DMS79 treated with DMSO at 0.1 percent for 48 hours (cell line): Measurements from ENCODE around the gene CNTN2.

Experiments used
- DNase-seq: peaks from one replicate; lab custom pipeline; 2025; lab: John Stamatoyannopoulos, UW

The CNTN2 gene

DNA sequence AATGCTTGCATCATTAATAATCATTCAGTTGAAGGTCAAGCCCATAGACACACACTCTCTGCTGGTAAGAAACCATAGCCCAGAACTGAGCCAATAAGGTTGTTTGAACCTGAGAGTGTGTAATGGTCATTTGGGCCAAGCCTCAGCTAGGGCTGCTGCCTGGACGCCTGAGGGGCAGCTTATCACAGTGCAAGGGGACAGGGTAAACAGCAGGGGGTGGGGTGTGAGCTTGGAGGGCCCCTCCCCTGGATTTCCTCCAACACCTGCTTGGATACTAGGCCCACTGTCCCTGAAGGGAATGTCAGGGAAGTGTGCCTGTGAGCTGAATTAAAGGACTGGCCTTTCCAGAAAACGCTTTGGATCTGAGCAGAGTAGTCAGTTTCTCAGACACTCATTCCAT, 24.6 kb upstream of the CNTN2 start:
- DNase-seq: no peak

DNA sequence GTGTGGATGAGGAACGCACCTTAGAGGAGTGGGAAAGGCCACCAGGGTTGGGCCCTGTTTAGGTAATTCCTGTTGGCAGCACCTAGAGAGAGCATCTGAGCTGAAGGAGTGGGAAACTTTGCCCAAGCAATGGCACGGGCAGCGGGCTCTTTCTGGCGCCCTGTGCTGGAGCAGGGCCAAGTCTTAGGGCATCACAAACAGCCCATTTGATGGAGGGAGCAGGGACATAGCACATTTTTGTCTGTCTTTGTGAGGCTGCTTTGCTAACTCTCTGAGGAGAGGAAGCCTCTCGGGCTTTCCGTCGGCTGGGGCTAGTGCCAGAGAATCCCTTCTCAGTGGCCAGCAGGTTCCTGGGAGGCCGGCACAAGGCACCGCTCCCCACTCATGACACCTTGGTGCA, 22.5 kb upstream of the CNTN2 start:
- DNase-seq: no peak

DNA sequence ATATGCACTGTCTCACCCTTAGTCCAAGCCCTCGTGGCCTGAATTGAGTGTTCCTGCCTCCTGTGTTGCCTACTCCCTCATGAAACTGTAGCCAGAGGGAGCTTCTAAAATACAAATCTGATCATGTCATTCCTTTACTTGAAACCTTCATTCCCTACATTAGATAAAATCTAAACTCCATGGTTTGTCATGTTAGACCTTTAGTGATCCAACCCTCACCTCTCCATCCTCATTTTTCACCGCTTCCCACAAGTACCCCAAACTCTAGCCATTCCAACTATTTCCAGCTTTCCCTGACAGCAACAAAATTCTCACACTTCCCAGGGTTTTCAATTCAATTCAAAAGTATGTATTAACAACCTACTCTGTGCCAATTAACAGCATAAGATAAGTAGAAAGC, 18.3 kb upstream of the CNTN2 start:
- DNase-seq: no peak

DNA sequence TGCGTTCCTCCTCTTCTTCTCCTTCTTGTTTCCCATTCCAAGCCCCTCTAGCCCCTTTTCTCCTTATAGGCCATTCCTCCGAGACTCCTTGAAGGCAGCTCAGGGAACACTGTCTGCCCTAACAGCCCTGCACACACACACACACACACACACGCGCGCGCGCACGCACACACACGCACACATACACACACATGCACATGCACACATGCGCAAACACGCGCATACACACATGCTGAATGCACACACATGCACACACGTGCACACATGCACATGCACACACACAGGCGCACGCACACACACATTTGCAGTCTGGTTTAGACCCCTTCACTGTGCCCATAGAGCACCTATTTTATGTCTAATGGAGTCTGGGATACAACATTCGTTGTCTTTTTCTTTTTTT, 17.8 kb upstream of the CNTN2 start:
- DNase-seq: no peak

DNA sequence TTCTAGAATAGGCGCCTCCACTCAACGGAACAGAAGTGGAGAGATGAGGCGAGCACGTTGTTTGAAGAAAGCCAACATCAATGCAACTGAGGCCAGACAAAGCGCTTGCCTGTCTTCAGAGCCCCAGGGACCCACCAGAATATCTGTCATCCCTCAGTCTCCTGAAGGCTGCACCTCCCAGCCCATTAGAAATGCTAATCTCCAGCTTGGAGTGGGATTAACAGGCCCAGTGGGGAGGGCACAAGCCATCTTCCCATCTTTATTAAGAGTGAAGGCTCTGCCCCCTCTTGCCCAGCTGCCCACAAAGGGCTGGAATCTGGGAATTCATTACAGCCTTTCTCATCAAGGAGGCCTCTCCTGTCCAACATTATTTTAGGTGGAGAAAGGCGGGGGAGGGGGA, 16.8 kb upstream of the CNTN2 start:
- DNase-seq: no peak

DNA sequence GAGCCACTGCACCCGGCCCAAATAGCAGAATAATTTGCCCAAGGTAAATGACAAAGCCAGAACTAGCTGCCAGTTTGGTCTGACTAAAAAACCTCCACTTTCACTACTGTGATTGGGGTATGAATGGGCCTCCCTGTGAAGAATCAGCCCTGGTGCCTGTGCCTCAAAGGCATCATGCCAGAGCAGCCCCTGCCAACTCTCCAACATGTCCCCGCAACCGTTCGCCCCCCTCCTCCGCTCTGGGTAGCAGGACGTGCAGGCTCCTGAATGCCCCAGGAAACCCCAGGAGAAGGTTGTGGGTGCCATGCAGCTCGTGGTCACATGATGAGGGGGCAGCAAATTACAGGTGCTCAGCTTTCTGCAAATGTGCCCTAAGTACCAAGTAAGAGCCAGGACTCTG, 14.6 kb upstream of the CNTN2 start:
- no peak for DNase-seq

DNA sequence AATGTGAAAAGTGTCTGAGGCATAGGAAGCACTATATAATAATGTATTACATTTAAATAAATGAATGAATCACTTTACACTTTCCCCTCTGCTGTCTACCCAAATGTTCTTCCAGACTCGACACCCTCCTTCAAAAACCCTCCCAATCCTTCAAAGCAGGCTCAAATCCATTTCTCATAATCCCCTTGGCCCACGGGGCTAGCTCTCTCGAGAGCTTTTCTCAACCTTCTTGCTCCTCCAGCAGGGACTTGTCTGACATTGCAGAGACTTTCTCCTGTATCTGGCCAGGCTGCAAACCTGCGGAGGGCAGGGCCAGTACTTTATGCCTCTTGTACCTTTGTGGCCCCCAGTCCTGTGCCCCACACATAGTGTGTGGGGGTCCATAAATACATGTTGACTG, 14.1 kb upstream of the CNTN2 start:
- DNase-seq: no peak

DNA sequence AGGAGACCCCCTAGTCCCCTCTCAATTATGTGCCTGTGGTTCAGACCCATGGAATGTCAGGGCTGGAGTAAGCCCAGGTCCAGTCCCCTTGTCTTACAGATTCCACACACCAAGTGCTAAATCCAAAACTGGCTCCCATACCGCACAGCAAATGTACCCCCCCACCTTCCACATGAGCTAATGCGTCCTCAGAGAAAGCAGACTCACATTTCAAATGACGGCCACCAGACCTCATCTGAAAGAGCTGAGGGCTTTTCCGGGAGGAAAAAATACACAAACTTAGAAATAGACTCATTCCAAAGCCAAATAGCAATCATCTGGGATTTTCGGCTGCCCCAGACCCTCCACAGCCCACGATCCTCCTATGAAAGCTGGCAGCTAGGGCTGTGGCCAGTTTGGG, 12.8 kb upstream of the CNTN2 start:
- no peak for DNase-seq

DNA sequence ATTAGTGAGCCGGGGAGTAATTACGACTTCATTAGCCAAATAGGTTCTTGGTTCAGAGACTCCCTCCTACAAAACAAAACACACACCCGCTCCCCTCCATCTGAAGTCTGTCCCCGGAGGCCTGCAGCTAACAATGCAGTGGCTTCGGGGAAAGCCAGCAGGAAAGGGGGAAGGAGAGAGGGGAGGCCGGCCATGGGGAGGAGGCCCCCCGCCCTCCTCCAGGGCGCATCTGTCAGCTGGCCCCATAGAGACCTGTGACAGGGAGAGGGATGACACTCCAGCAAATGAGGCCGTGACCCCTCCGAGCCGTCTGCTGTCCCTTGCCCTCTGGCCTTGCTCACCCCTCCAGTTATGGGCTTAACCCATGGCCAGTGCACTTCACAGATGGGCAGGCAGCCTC, 12.1 kb upstream of the CNTN2 start:
- no peak for DNase-seq

DNA sequence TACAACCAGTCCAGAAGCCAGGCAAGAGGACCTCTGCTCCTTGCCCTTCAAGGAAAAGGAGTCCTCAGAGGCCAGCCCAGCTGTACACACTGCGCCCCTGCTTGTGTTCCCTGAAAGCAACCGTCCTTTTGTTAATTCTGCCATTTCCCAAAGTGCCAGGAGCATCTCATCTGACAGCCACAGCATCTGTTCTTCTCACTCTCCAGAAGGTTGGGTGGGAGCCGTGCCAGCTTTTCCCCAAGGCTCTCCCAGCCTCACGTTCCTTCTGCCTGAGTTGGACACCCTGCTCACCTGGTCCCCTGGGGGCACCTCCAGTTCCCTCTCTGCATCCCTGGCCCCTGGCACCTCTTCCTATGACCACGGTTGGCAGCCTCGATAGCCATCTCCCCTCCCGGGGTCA, 10.5 kb upstream of the CNTN2 start:
- no peak for DNase-seq

DNA sequence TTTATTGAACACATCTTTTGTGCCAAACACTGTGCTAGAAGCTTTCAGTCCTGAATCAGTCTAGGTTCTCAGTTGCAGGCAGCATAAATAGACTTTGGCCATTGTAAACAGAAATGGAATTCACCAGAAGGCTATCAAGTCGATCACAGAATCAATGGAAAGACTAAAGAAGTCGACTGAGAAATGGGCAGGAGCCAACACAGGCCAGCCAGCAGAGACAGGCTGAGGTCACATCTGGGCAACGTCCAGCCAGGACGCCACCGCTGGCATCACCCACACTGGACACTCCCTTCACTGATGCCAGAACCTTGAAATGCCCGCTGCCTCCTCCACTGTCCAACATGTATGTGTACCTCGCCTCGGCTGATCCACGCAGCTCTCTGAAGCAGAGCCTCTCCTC, 5.5 kb upstream of the CNTN2 start:
- no peak for DNase-seq

DNA sequence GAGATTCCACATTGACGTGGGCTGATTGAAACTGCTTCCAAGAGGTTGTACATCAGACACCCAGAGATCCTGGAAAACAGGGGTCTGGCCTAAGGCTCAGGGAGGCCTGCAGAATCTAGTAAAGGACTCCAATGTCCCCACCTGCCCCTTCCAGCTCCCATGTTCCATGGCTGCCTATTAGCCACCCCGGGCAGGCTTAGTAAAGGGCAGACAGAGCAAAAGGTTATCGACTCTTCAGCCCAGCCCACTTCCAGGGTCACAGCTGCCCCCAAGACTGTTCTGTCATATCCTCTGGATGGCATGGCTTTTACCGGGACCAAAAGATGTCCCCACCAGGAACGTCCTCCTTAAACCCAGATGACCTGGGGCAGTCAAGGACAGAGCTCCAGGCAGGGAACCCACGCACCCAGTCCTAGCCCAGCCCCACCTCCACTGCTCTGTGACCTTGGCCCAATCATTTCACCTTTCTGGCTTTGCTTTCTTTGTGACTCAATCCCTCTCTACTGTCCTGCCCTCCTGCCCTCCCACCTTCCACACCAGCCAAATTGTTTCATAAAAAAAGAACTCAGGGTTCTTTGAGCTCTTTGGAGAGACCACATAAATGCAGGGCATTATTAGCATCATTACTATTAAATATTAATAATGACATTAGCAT, 4.8 kb upstream of the CNTN2 start:
- no peak for DNase-seq

DNA sequence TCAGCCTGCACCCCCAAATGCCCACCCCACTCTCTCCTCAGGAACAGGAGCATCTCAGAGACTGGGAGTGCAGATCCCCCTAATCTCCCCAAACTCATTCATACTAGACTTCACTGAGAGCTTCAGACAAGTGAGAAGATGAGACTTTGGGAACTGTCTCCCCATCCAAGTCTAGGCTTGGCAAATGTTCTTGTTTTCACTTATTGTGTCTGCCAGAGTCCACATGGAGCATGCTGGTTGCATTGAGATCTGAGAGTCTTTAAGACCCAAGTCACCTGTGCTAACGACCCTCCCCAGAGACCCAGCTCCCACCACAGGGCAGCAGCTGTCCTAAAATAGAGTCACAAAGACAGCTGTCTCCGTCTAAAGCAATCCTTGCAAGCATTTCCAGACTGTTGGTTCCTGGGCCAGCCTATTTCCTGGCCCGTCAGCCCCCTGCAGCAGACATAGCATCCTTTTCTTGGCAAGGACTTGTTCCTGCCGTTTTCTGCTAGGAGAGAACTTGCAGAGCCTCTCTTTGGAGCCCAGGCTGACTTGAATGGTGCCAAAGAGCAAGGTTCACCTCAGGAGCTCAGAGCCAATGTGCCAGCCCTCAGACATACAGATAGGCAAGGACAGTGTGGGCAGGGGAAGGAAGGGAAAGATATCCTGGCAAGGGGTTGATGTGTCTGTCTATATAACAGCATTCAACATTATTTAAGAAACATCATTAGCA, 1.9 kb upstream of the CNTN2 start:
- DNase-seq: no peak

DNA sequence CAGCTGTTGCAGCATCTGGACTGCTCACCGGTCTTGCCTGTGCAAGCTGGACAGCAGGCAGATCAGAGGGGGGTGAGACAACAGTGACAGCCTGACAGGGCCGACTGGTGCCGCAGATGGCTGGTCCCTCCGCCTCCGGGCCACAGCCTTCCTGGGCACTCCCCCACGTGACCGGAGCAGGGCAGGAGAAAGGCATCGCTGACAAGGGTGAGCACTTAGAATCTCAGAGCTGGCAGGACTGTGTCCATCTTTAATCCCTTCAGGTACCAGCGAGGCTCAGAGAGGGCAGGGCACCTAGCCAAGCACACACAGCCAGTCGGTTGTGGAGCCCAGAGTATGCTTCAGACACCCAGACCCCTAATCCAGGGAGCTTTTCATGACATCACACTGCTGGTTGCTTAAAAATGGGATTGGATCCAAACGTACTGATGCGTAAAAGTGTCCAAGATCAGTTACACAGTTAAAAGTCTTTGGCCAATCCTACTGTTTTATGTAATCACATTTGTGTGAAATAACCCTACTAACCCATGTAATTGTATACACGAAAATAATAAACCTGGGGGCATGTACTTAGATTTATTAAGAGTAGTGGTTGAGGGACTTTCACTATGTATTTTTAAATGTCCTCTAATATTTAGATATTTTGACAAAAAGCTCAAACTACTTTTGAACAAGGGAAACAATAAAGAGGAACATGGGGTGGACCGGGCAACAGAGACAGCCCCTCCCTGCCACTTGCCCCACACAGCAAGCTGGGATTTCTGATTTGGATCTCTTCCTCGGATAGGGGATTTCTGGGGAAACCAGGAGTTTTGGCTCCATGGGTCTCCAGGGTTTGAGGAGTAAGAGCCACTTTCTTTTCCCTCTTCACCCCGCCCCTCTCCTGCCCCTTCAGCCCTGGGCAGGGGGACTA, 758 bp upstream of the CNTN2 start:
- peak; percentile 14 for DNase-seq

DNA sequence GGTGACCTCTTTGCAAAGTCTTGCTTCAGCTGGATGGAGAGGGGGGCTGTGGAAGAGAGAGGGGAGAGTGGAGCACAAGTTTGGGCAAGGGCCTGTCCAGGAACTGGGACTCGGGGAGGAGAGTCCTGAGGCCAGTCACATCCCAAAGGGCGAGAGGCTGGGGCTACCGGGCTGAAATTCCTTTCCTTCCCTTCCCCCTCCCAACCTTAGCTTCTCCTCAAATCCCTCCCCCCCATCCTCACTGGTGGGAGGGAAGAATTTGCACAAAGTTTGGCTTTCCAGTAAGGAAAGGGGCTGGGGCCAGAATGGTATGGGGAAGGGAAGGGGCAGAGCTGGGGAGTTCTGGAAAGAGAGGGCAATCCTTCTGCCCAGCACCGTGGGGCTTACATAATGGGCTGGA, 854 bp downstream of the CNTN2 start:
- DNase-seq: no peak

DNA sequence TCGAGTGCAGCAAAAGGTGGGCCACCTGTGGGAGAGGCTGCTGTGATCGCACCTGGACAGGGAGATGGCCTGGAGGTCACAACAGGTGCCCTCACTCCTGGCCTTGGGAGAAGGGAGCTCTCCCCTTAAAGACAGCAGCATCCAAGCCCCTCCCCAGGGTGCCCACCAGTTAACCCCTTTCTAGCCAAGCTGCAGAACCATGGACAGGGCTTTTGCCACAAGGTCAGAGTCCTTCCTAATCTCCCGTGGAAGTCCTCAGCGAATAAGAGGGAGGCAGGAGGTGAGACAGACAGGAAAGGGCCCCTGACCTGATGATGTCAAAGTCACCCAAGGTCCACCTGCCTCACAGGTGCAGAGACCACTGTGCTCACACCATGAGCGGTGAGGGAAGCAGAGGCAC, 1.7 kb downstream of the CNTN2 start:
- DNase-seq: no peak

DNA sequence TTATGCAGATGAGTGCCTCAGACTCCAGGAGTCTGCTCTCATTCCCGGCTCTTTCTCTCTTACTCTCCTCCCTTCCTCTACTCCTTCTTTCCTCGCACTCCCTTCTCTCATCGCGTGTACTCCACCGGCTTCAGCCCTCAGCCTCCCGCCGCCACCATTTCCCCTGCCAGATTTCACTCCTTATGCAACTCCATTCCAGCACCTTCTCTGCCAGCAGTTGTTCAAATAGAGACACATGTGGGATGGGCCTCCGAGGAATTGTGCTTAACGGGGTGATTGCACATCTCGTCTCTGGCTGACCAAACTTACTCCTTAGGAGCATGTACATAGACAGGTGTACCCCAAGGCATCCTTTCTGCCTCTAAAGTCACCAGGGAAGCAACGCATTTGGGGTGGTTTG, 2.1 kb downstream of the CNTN2 start:
- DNase-seq: no peak

DNA sequence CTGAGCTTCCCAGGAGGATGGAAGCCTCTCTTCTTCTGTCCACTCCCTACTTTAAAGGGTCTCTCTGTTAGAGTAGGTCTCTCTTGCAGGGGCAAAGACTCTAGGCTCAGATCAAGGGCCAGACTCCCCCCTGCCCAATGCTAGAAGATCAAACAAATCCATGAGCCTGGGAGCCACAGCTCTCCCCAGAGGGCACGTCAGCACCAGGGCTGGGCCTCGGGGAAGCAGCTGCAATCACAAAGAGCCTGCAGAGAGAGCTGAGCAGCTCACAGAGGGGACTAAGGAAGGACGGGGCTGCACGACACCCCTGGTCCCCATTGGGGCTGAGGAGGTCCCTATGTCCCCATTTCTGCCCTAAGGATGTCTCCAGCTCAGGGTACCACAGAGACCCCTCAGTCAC, 3.9 kb downstream of the CNTN2 start:
- DNase-seq: no peak

DNA sequence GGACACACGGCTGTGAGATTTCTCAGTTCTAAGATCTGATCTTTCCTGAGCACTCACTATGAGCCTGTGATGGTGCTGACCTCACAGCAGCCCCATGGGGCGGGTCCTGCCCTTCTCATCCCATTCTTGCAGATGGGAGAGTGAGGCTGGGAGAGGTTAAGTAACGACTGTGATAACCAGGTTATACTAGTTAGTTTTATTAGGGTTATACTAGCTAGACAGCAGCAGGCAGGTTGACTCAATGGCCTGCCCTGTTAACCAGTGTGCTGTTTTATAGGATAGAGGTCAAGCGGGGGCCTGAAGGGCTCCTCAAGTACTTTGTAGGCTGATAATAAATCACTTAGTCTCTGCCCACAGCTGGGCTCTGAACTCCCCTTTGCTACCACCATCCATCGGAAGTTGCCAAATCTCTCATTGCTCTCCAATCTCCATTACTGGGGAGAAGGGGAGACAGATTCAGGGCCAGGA, 4.8 kb downstream of the CNTN2 start:
- no peak for DNase-seq

DNA sequence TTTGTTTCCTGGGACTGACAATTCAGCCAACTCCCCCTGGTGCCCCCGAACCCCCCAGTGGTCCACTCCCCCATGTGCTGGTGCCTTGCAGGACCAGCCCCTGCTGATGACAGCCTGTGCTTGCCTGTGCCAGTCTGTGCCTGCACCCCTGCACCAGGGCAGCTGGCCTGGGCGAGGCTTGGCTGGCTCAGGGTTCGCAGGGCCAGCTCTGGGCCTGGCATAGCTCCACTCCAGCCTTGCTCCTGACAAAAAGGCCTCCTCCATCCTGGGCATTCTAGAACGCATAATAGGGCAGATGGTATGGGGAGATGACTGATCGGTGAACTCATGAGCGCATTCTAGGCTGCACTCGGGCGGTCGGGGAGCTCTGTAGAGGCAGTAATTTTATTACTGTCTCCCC, 5.4 kb downstream of the CNTN2 start:
- DNase-seq: no peak

DNA sequence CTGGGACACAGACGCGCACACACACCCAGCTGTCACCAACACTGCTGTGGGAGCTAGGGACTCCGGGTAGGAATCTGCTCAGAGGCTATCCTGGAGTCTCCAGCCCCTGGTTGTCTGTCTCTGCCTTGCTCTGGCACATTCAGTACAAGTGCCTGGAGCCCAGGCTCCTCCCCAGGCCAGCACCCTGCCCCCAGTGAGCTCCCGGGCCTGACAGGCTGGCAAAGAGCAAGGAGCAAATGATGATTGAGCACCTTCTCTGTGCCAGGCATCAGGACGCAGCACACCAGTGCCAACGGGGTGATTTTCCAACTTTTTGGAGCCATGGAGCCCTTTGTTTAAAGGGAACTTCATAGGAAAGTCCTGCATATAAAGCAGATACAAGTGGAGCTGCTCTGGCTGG, 6.5 kb downstream of the CNTN2 start:
- no peak for DNase-seq

DNA sequence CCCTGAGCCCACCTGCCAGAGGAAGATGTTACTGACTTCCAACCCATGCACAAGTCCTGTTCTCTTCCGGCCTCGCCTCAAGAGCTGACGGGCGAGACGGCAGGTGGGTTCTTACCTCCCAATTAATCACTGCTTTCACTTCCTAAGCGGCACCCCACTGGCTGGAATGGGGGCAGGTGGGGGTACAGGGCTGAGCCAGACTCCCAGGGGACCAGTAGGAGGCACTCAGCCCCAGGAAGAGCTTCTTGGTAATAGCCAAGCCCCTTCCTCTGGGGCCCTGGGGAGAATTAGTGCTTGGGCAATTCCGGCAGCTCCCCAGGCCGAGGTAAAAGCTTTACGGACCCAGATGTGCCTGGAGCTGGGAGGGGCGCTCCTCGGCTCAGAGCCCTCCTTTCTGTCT, 9.7 kb downstream of the CNTN2 start:
- DNase-seq: no peak

DNA sequence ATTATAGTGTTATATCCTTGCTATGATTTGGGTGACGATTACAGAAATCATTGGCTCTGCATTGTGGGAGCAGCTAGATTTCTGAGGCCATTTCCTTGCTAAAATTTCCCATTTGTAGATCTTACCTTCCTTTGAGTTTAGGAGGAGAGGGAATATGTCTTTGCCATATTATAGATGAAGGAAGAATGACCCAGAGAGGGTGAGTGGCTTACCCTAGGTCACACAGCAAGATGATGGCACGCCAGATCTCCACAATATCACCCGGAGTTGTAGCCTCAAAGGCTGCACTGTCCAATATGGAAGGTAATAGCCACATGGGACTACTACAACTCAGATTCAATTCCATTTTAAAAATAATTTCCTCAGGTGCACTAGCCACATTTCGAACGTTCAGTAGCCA, 10.3 kb downstream of the CNTN2 start:
- DNase-seq: no peak
